ENCODE data around the gene CHML. TPM values are rescaled to one million over a fixed set of nuclear protein-coding genes. Genes with fewer than 3 reads are reported as not detected.

The CHML gene
- total RNA-seq, 1 experiment from 2014 or later: 44.5 TPM

DNA sequence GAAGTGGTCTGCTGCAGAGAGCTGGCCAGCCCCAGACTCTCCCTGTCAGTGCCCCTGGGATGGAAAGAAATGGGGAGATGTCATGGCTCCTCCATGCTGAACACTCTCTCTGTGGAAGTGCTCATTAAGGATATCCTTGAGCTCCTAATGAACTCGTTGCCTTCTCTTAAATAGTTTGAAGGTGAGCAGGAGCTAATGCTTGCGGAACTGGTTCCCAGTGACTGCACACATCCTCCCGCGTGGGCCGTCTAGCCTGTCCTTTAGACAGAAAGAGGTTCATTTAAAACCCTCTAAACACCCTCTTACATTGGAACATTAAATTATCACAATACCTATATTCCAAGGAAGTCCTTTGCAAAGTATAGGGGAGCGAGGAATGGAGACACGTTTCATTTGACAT lies 6.0 kb upstream of the CHML start:
- DNase-seq (ENCODE audit: low read depth): no peak

DNA sequence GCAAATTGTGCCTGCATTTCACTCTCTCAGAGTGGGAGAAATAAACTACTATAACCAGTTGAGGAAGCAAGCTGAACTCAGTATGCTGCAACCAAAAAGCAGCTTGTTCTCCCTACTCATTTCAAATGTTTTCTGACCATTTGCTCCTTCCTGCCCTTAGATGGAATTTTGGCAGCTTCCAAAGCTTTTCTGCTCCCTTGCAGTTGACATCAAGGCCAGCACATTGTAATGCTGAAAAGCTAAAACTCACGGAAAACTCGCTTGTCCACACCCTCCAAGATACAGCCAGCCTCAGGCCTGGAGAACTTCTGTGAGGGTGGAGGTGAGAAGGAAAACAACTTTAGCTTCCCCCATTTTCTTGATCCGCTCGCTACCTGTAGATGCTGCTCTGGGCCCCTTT lies 5.0 kb upstream of the CHML start:
- DNase-seq (ENCODE audit: low read depth): no peak

DNA sequence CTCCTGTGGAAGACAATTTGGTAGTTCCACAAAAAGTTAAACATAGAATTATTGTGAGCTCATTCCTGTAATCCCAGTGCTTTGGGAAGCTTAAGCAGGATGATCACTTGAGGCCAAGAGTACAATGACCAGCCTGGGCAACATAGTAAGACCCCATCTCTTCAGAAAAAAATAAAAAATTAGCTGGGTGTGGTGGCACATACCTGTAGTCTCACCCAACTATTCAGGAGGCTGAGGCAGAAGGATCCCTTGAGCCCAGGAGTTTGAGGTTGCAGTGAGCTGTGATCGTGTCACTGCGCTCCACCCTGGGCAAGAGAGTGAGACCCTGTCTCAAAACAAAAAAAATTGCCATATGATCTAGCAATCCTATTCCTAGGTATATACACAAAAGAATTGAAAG lies 4.1 kb upstream of the CHML start:
- DNase-seq (ENCODE audit: low read depth): no peak

GRCh38 chr1:241642593-241642944 lies 2.4 kb upstream of the CHML start:
- no peak for DNase-seq (ENCODE audit: low read depth)

- peak; percentile 73 for DNase-seq (ENCODE audit: low read depth)
Observed at GRCh38 chr1:241641773-241642592, 1.8 kb upstream of the CHML start.

DNA sequence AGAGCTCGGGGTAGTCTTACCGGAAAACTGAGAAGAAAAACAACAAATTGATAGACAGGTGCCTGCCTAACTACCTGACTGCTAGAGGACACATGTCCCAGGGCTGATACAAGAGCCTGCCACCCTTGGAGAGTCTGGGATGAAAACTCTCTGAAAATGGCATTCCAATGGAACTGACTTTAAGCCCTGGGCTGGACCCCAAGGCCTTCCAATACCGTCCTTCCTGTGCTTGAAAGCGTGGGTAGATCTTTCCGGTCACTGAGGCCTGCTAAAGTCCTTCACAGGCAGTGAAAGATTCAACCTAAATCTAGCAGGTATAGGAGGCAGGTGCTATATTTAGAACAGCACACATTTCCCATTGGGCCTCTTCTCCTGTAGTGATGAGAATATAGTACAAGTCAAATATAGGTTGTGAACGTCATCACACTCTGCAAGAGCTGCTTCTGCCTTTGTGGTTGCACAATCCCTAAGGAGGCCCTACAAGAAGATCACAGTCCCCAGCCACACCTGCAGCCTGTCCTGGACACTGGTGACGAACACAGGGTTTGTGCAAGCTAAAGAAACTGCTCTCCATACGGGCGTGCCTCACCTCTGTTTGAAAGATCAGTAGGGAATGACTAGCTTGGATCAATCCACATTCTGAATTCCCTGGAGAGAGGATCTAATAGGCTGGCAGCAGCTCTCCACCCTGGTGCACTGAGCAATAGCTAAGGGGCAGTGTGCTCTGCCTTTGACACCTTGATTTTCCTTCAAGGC lies 876 bp upstream of the CHML start:
- DNase-seq (ENCODE audit: low read depth): peak; percentile 11

- DNase-seq (ENCODE audit: low read depth): peak; percentile 48
Observed at GRCh38 chr1:241639623-241640148, 483 bp downstream of the CHML start.

- no peak for DNase-seq (ENCODE audit: low read depth)
Observed at GRCh38 chr1:241638909-241639622, 1.1 kb downstream of the CHML start.

- DNase-seq (ENCODE audit: low read depth): no peak
Observed at GRCh38 chr1:241638099-241638682, 2.0 kb downstream of the CHML start.

GRCh38 chr1:241637604-241638003 lies 2.6 kb downstream of the CHML start:
- no peak for DNase-seq (ENCODE audit: low read depth)

DNA sequence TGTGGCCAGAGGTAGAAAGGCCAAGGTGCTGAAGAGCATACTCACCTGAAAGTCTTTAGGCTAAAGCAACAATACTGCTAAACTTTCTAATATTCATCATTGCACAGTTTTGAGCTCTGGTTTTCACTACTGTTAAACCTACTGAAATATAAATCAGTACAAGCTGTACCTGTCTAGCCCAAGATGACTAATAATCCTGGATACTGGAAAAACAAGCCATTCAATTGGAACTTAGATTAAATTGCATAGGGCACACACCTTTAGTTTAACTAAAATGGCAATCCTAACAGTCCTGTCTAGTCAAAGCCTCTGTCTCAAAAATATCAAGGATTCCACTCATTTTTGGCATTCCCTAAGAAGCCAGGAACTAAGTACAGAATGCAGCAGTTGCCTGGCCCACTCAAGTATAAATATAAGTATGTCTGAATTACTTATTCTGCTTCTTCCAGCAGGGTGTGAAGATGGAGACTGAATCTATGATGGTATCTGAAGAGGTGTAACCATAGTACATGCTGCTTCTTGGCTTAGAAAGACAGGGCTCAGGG lies 3.1 kb downstream of the CHML start:
- no peak for DNase-seq (ENCODE audit: low read depth)

DNA sequence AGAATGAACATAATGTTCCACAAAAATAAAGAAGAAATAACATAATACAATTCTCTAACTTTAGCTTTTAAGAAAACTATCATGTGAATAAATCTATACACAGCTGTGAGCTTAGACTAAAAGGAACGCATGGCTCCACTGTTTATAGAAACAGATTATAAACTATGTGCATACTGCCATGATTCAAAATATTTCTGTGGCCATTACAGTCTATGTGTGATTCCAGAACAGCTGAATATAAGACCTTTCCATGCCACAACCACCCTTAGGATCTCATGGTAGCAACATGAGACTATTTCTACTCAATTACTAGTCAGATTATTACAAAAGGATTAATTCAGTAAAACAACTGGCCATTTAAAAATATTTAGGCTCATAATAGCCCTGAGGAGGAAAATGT lies 3.9 kb downstream of the CHML start:
- no peak for DNase-seq (ENCODE audit: low read depth)

- DNase-seq (ENCODE audit: low read depth): no peak
Observed at GRCh38 chr1:241635556-241636152, 4.5 kb downstream of the CHML start.

DNA sequence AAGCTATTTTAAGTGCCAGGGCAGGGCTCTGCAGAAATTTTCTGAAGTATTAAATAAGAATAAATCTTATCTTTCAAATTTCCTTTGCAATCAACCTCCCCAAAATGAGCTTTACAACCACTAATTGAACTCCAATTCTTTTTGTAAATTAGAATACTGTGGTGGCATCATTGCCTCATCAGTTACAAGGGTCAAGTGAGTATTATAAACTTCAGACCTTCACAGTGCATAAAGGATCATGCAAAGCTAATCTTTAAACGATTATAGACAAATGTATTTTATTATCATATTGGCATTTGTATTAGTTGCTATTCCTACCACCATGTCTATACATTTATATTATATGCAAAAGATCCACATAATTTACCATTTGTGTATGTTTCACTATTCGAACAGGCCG lies 7.2 kb downstream of the CHML start:
- no peak for DNase-seq (ENCODE audit: low read depth)

DNA sequence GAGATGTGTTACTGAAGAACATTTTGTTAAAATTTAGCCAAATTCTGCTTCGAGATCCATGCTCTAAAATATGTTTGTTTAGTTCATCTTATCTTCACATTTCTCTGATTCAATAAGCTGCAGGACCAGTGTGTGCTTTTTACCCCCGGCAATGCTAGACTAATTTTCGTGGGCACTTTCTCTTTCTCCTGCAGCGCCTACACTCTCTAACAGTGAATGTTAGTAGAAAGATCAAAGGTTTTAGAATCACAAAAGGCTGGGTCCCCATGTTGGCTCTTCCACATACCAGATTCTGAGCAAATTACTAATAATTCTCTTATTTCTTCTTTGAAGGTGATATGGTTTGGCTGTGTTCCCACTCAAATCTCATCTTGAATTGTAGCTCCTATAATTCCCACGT lies 8.5 kb downstream of the CHML start:
- no peak for DNase-seq (ENCODE audit: low read depth)

GRCh38 chr1:241630899-241631298 lies 9.3 kb downstream of the CHML start:
- no peak for DNase-seq (ENCODE audit: low read depth)

- no peak for DNase-seq (ENCODE audit: low read depth)
Observed at GRCh38 chr1:241630476-241630875, 9.7 kb downstream of the CHML start.

GRCh38 chr1:241630005-241630404 lies 10.2 kb downstream of the CHML start:
- no peak for DNase-seq (ENCODE audit: low read depth)

- peak; percentile 66 for DNase-seq (ENCODE audit: low read depth)
Observed at GRCh38 chr1:241627453-241628259, 12.5 kb downstream of the CHML start.

DNA sequence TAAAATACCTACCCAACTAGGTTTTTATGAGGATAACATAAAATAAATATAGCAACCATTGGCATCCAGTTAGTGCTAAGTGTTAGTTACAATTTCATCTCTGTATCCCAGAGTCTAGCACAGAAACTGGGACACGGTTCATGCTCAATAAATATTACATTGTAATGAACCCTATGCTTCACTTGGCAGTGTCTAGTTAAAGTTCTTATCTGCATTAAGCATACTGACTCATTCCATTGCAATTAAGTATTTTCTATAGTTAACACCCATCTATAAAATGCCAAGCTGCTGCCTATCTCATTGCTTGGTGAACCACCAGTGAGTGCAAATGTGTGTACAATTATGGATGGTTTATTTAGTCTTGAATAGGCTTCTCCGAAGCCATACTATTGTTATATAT lies 15.2 kb downstream of the CHML start:
- no peak for DNase-seq (ENCODE audit: low read depth)
